ENCODE data around the gene CNPY3. TPM values are rescaled to one million over a fixed set of nuclear protein-coding genes. Genes with fewer than 3 reads are reported as not detected.
"Not testable (repeated sequence)": the region's sequence is repeated elsewhere in the genome, so short reads cannot be mapped to it uniquely, and the experiment has no call there.

Gene CNPY3
- total RNA-seq, result 10 to 100 TPM; 32.4 to 95.2 (median 50.3) TPM

DNA sequence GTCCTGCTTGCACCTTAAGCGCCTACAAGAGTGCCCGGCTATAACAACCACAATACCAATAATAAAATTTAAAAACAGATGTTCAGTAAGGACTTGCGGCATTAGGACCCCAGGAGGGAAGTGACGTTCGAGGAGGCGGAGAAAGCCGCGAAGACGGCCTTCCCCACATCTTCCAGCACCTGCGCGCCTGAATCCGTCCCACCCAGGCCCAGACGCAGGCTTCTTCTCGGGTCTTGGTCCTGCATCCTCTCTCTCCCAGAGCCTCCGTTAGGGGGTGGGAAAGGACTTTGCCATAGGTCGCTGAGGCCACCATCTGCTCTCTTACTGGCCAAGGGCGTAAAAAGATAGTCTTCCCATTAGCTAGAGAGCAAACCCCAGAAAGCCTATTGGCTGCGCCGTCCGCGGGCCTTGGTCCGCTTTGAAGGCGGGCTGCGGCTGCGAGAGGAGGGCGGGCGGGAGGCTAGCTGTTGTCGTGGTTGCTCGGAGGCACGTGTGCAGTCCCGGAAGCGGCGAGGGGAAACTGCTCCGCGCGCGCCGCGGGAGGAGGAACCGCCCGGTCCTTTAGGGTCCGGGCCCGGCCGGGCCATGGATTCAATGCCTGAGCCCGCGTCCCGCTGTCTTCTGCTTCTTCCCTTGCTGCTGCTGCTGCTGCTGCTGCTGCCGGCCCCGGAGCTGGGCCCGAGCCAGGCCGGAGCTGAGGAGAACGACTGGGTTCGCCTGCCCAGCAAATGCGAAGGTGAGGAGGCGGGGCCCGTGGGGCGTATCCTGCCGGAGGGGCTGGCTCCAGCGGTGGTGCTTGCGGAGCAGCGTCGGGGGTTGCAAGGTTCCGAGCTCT lies at the start of gene CNPY3:
CNPY3 (plus strand) TSS at position 495 of the 835 bp plus-strand sequence; CDS start at position 586, 91 bp downstream.
- peak; percentile 96 to 97 for ATAC-seq (ENCODE audit: low FRiP score in 2 of 2)
- peak within 1 kb of the TSS; percentile 85 to 94 (median 90) for H3K27ac ChIP-seq
- peak; percentile 60 to 71 for TF ChIP-seq POLR2AphosphoS5 (IDR thresholded peaks at IDR 0.05)
- TF ChIP-seq, protein P1, sequence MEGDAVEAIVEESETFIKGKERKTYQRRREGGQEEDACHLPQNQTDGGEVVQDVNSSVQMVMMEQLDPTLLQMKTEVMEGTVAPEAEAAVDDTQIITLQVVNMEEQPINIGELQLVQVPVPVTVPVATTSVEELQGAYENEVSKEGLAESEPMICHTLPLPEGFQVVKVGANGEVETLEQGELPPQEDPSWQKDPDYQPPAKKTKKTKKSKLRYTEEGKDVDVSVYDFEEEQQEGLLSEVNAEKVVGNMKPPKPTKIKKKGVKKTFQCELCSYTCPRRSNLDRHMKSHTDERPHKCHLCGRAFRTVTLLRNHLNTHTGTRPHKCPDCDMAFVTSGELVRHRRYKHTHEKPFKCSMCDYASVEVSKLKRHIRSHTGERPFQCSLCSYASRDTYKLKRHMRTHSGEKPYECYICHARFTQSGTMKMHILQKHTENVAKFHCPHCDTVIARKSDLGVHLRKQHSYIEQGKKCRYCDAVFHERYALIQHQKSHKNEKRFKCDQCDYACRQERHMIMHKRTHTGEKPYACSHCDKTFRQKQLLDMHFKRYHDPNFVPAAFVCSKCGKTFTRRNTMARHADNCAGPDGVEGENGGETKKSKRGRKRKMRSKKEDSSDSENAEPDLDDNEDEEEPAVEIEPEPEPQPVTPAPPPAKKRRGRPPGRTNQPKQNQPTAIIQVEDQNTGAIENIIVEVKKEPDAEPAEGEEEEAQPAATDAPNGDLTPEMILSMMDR (IDR thresholded peaks at IDR 0.05), result peak in 2 of 6 experiments; percentile 24 to 33
- peak in 1 of 4 donors; percentile 24 for TF ChIP-seq EP300 (IDR thresholded peaks at IDR 0.05)
- TF ChIP-seq POLR2A (IDR thresholded peaks at IDR 0.05), result peak; percentile 21 to 86 (median 64)

DNA sequence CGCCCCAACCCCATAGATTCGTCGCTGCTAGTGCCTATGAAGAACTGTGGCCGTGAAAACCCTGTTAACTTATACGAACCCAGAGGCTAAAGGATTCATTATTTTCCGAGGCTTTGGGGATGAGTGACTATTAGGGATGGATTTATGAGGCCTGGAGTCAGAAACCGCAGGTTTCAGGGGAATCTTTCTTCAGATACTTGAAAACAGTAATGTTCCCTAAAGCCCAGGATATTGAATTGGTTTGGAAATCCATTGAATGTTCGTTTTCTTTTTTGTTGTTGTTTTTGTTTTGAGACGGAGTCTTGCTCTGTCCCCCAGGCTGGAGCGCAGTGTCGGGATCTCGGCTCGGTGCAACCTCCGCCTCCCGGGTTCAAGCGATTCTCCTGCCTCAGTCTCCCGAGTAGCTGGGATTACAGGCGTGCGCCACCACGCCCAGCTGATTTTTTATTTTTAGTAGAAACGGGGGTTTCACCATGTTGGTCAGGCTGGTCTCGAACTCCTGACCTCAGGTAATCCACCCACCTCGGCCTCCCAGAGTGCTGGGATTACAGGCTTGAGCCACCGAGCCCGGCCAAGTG lies 49.0 kb upstream of the CNPY3 start:
- DNase-seq, result peak in 1 of 2 donors; percentile 44
- 10 to 11% methylated on average over 25 of the region's 25 CpGs for WGBS, 2 donors

More for the DNA sequence above, at the start of gene CNPY3:
- DNase-seq, result peak; percentile 97 to 98
- no peaks in the 10 kb centered on the region for H3K27me3 ChIP-seq
- H3K4me1 ChIP-seq, result peaks cover 32 to 50% (median 38%) of the 10 kb centered on the region in 4 donors
- peaks cover 0 to 4% (median under 1%) of the 10 kb centered on the region in 4 donors for H3K36me3 ChIP-seq
- no peaks in the 10 kb centered on the region for H3K9me3 ChIP-seq
- 0 to 3% methylated on average over 16 to 44 of the region's 63 CpGs for WGBS, 2 donors
- peak within 1 kb of the TSS; percentile 59 to 87 (median 74) for H3K4me3 ChIP-seq

DNA sequence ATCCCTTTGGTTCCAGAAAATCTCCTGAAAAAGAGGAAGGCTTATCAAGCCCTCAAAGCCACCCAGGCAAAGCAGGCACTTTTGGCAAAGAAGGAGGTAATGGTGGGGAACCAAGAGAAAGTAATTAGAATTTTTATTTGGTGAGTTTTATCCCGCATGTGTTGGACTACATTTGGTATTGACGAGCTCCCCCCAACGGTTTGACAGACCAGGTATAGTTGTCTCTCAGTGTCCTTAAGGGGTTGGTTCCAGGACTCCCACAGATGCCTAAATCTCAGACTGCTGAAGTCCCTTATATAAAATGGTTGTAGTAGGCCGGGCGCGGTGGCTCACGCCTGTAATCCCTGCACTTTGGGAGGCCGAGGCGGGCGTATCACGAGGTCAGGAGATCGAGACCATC lies 48.4 kb upstream of the CNPY3 start:
- Histone ChIP-seq H3K4me3 (peak overlapping the region; percentile 24 to 73 (median 65)), H3K36me3 (peaks cover 20 to 46% (median 39%) of the 10 kb centered on the region in 4 donors), H3K4me1 (peaks cover 16 to 42% (median 22%) of the 10 kb centered on the region in 4 donors), H3K27ac (peak overlapping the region in 3 of 4 donors; percentile 90 to 97 (median 95))
- not testable (repeated sequence) for H3K27me3 ChIP-seq; H3K9me3 ChIP-seq; ATAC-seq (ENCODE audit: low FRiP score in 2 of 2)
- peak in 1 of 2 donors; percentile 54 for DNase-seq
- WGBS, 2 donors, result 87% methylated on average over 12 of the region's 12 CpGs

More for the DNA sequence above, 49.0 kb upstream of the CNPY3 start:
- Histone ChIP-seq H3K36me3 (peaks cover 15 to 40% (median 35%) of the 10 kb centered on the region in 4 donors), H3K4me3 (peak overlapping the region; percentile 24 to 73 (median 65)), H3K27ac (peak overlapping the region; percentile 90 to 97 (median 94)), H3K4me1 (peaks cover 16 to 42% (median 22%) of the 10 kb centered on the region in 4 donors)
- not testable (repeated sequence) for H3K9me3 ChIP-seq; H3K27me3 ChIP-seq; ATAC-seq (ENCODE audit: low FRiP score in 2 of 2)

DNA sequence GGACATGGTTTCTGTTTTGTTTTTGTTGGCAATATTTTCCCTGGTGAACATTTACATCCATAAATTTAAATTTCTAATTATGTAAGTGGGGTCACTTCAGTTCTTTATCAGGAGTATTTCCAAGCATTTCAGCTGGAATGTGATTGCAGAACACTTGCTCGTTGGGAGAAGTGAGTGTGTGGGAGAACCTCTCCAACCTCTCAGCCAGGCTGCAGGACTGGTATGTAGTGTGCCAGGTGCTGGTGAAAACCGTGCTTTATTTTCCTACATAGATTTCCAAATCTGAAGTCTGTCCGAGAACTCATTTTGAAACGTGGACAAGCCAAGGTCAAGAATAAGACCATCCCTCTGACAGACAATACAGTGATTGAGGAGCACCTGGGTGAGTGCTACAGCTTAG lies 43.6 kb upstream of the CNPY3 start:
- no peaks in the 10 kb centered on the region for H3K9me3 ChIP-seq
- peaks cover 23 to 69% (median 49%) of the 10 kb centered on the region in 4 donors for H3K36me3 ChIP-seq
- 65 to 77% methylated on average over 4 of the region's 4 CpGs for WGBS, 2 donors
- H3K4me3 ChIP-seq, result no peak overlapping the region
- H3K4me1 ChIP-seq, result peaks cover 13 to 29% (median 21%) of the 10 kb centered on the region in 4 donors
- H3K27ac ChIP-seq, result peak overlapping the region in 1 of 4 donors; percentile 40
- TF ChIP-seq EP300 (IDR thresholded peaks at IDR 0.05), result no peak
- TF ChIP-seq POLR2A (IDR thresholded peaks at IDR 0.05), result no peak
- TF ChIP-seq POLR2AphosphoS5 (IDR thresholded peaks at IDR 0.05), result no peak
- ATAC-seq (ENCODE audit: low FRiP score in 2 of 2) (no peak), DNase-seq (peak in 1 of 2 donors; percentile 64)
- no peaks in the 10 kb centered on the region for H3K27me3 ChIP-seq

DNA sequence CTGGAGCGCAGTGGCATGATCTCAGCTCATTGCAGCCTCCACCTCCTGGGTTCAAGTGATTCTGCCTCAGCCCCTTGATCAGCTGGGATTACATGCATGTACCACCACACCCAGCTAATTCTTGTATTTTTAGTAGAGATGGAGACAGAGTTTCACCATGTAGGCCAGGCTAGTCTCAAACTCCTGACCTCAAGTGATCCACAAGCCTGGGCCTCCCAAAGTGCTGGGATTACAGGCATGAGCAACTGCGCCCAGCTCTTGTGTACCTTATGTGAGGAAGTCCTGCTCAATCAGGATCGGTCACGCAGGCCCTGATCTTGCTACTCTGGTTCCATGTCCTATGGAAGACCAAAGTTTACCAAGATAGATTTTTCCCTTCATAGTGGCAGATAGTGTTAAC lies 41.1 kb upstream of the CNPY3 start:
- H3K36me3 ChIP-seq, result peaks cover 23 to 49% (median 36%) of the 10 kb centered on the region in 4 donors
- H3K4me1 ChIP-seq, result peaks cover 6 to 22% (median 12%) of the 10 kb centered on the region in 4 donors
- H3K4me3 ChIP-seq; H3K9me3 ChIP-seq; DNase-seq; ATAC-seq (ENCODE audit: low FRiP score in 2 of 2); H3K27ac ChIP-seq; H3K27me3 ChIP-seq: not testable (repeated sequence)
- 94 to 100% methylated on average over 4 of the region's 4 CpGs for WGBS, 2 donors

DNA sequence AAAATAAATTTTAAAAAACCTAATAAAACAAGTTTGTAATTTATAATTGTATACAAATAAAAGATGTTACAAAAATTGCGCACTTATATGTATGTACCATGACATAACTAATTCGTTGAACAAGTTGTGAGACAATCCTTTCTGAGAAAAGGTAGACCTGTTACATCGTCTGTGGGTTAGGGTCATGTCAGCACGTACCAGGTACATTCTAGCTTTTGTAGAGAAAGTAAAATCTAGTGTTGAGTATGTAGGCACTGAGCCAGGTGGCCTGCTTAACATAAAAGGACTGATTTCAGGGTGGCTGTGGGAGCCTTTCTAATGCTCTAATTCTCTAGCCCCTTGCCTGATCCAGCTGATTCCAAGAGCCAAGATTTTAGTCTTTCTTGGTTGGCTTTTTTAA lies 39.5 kb upstream of the CNPY3 start:
- 60 to 66% methylated on average over 4 of the region's 4 CpGs for WGBS, 2 donors
- Histone ChIP-seq H3K27me3 (no peaks in the 10 kb centered on the region), H3K4me3 (peak overlapping the region in 3 of 4 donors; percentile 79 to 93 (median 89)), H3K9me3 (no peaks in the 10 kb centered on the region), H3K27ac (peak overlapping the region; percentile 87 to 96 (median 94)), H3K36me3 (peaks cover 13 to 33% (median 20%) of the 10 kb centered on the region in 4 donors), H3K4me1 (peaks cover 6 to 21% (median 15%) of the 10 kb centered on the region in 4 donors)
- no peak for DNase-seq
- no peak for ATAC-seq (ENCODE audit: low FRiP score in 2 of 2)
- TF ChIP-seq, protein P1 (IDR thresholded peaks at IDR 0.05), result no peak
- no peak for TF ChIP-seq POLR2AphosphoS5 (IDR thresholded peaks at IDR 0.05)
- TF ChIP-seq POLR2A (IDR thresholded peaks at IDR 0.05), result no peak
- no peak for TF ChIP-seq EP300 (IDR thresholded peaks at IDR 0.05)

Measured in upper lobe of left lung (tissue), 6 donors.